Stimulated activated memory B cell treated with anti-CD40 and anti-IgM and Interleukin-4, amounts not matched to agents 10 μg/mL and 1 μg/mL and 100 μg/mL, for 72 hours (primary cell): ENCODE results near the gene UBE2O.
"Not testable (repeated sequence)": the region's sequence is repeated elsewhere in the genome, so short reads cannot be mapped to it uniquely, and the experiment has no call there.

Source experiments
- ATAC-seq: fragments of 150-1000 bp; cut with Tn5 transposase; 2 replicates; pipeline ENCODE4 v1.10.0; 2021
- H3K27ac Mint-ChIP-seq: one replicate; pipeline ENCODE4 v1.8.0; 2022; ENCODE audit warnings: mild to moderate bottlenecking, mixed read lengths
- H3K27me3 Mint-ChIP-seq: one replicate; pipeline ENCODE4 v1.8.0; 2022; ENCODE audit warnings: mixed read lengths
- H3K36me3 Mint-ChIP-seq: one replicate; pipeline ENCODE4 v1.8.0; 2022; ENCODE audit warnings: mixed read lengths
- H3K4me1 Mint-ChIP-seq: one replicate; pipeline ENCODE4 v1.8.0; 2022; ENCODE audit warnings: mixed read lengths
- H3K4me3 Mint-ChIP-seq: one replicate; pipeline ENCODE4 v1.8.0; 2022; ENCODE audit warnings: mild to moderate bottlenecking, moderate library complexity, mixed read lengths
- H3K9me3 Mint-ChIP-seq: one replicate; pipeline ENCODE4 v1.8.0; 2022; ENCODE audit warnings: mixed read lengths

Gene UBE2O

DNA sequence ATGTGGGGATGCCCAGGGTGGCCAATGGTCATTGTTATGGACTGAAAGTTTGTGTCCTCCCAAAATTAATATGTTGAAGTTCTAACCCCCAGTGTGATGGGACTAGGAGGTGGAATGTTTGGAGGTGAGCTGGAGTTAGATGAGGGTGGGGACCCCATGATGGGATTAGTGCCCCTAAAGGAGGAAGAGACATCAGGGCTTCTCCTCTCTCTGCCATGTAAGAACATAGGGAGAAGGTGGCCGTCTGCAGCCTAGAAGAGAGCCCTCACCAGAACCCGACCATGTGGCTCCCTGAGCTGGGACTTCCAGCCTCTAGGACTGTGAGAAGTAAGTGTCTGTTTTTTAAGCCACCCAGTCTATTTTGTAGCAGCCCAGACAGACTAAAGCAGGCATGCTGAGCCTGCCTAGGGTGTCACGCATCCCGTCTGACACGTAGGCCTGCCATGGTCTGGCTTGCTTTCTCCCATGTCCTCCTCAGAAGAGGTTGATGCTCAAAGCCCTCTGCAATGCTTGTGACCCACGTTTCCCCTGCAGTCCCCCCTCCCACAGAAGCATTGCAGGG is 95.3 kb downstream of the UBE2O start:
- Mint-ChIP-seq H3K4me3 (no peak overlapping the region), H3K27me3 (no peaks in the 10 kb centered on the region), H3K9me3 (no peaks in the 10 kb centered on the region), H3K4me1 (peaks cover 18% of the 10 kb centered on the region), H3K27ac (no peak overlapping the region), H3K36me3 (no peaks in the 10 kb centered on the region)
- no peak for ATAC-seq

DNA sequence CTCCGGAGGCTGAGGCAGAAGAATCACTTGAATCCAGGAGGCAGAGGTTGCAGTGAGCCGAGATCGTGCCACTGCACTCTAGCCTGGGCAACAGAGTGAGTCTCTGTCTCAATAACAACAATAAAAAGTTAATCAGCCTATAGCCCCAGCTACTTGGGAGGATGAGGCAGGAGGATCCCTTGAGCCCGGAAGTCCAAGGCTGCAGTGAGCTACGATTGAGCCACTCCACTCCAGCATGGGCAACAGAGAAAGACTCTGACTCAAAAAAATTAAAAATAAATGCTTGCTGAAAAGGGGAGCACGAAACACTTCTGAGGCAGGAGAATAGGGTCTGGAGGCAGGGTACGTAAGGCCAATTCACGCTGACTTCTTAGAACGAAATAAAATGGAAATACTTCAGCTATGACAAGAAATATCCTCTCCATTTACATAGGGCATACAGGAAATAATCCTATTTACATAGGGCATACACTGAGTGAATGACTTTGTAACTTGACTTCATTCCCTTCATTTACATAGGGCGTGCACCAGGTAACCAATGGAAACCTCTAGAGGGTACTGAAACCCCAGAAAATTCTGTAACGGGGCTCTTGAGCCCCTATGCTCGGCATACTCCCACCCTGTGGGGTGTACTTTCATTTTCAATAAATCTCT is 96.0 kb downstream of the UBE2O start:
- H3K9me3 Mint-ChIP-seq = no peaks in the 10 kb centered on the region
- ATAC-seq = no peak
- peaks cover 23% of the 10 kb centered on the region for H3K4me1 Mint-ChIP-seq
- H3K36me3 Mint-ChIP-seq = no peaks in the 10 kb centered on the region
- H3K4me3 Mint-ChIP-seq = no peak overlapping the region
- no peak overlapping the region for H3K27ac Mint-ChIP-seq
- no peaks in the 10 kb centered on the region for H3K27me3 Mint-ChIP-seq

DNA sequence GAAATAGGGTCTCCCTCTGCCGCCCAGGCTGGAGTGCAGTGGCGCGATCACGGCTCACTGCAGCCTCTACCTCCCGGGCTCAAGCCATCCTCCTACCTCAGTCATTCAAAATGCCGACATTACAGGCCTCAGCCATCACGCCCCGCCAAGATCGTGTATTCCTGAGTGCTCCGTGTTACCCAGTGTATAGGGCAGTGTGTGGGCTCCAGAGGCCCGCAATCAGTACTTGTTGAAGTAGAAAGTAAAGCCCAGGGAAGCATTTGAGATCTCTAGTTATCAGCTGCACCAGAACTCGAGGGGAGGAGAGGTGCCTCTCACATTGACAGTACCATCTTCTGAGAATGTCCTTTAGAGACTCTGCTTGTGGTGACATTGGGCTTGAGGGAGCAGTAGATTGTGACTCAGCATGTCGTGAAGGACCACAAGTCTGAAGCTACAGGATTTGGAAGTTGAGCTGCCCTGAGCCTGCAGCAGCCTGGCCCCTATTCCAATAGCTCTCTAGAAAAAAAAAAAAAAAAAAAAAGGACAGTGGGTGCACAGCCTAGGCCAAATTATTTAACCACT is 98.1 kb downstream of the UBE2O start:
- Mint-ChIP-seq H3K4me1 (peaks cover 28% of the 10 kb centered on the region), H3K27me3 (no peaks in the 10 kb centered on the region), H3K4me3 (peak overlapping the region; percentile 82), H3K36me3 (no peaks in the 10 kb centered on the region), H3K27ac (peak overlapping the region; percentile 95), H3K9me3 (no peaks in the 10 kb centered on the region)
- no peak for ATAC-seq

DNA sequence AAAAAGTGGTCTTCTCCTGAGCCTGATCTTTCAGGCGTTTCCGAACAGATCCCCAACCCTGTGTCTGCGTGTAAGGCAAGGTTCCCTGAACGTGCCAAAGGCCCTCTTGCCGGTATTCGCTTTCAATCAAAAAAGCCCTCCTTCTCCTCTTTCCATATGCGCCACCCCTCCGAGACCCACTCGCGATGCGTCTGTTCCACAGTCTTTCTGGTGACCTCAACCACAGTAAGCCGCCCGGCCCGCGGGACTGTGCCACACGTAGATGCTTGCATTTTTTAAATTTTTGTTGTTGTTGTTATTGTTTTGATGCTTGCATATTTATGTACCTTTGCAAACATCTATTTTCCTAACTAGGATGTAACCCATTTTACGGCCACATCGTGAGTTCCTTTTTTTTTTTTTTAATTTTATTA is 98.6 kb downstream of the UBE2O start:
- Mint-ChIP-seq H3K27me3 (no peaks in the 10 kb centered on the region), H3K9me3 (no peaks in the 10 kb centered on the region), H3K36me3 (no peaks in the 10 kb centered on the region), H3K4me1 (peaks cover 28% of the 10 kb centered on the region), H3K27ac (peak overlapping the region; percentile 95), H3K4me3 (peak overlapping the region; percentile 82)
- no peak for ATAC-seq

DNA sequence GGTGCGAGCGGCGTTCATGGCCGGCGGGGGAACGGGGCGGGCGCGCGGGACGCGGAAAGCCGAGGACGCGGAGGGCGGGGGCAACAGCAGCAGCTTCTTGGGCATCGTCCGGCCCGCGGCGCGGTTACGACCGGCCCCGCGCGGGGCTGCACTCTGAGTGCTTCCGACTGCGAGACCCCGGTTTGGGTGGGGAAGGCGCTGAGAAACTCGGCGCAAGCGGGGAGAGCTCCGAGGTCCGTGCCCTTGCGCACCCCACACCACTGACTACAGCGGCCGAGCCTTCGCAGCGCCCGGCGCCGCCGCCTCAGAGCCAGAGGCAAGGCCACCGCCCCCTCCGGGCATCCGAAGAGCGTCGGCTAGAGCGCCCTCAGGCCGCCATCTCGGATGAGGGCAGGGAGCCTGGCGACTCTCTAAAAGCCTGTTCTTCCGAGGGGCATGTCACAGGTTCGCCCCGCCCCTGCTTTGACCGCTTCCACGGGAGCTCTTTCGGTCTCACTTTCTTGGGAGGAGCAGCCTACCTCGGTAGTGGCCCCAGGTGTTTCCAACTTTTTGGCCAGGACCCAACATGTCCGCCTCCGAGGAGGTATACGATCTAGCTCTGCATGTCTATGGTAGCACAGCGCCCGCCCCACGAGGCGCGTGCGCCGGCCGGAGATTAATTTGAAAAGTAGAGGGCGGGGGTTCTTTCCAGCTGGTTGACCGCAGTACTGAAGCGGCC is 99.2 kb downstream of the UBE2O start, which contains the start of gene PRPSAP1:
Gene PRPSAP1 (minus strand): TSS at position 318 of the 718 bp plus-strand sequence. CDS start 213 bp downstream, at position 105.
- Mint-ChIP-seq H3K27me3 (no peaks in the 10 kb centered on the region), H3K36me3 (no peaks in the 10 kb centered on the region), H3K9me3 (no peaks in the 10 kb centered on the region), H3K27ac (peak within 1 kb of the TSS; percentile 95), H3K4me3 (peak within 1 kb of the TSS; percentile 82), H3K4me1 (peaks cover 28% of the 10 kb centered on the region)
- peak; percentile 98 for ATAC-seq

DNA sequence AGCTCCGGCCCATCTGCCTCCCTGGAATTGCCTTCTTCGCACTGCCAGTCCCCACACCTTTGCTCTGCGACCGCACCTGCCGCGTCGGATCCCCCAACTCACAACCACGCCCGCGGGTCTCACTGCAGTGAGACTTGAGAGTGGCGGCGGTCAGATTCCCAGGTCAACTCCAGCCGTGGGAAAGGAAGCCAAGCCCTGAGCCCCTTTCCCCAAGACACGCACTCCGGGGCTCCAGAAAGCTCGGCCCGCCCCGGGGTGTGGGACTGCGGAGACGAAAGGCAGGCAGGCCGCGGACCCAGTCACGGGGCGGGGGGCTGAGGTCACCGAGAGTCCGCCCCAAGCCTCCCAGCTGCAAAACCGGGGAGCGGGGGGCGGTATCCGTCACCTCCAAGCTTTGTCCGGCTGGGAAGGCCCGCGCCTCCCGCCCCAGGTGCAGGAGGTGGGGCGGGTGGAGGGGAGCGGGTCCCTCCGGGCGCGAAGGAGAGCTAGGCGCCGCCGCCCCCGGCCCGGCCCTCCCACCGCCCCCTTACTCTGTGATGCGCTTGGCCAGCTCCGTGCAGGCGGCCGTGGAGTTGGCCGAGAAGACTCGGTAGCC is 99.9 kb downstream of the UBE2O start:
- peak; percentile 45 for ATAC-seq
- H3K27ac Mint-ChIP-seq = peak overlapping the region; percentile 95
- H3K4me1 Mint-ChIP-seq = peaks cover 28% of the 10 kb centered on the region
- H3K9me3 Mint-ChIP-seq = no peaks in the 10 kb centered on the region
- H3K4me3 Mint-ChIP-seq = peak overlapping the region; percentile 82
- H3K36me3 Mint-ChIP-seq = no peaks in the 10 kb centered on the region
- no peaks in the 10 kb centered on the region for H3K27me3 Mint-ChIP-seq

DNA sequence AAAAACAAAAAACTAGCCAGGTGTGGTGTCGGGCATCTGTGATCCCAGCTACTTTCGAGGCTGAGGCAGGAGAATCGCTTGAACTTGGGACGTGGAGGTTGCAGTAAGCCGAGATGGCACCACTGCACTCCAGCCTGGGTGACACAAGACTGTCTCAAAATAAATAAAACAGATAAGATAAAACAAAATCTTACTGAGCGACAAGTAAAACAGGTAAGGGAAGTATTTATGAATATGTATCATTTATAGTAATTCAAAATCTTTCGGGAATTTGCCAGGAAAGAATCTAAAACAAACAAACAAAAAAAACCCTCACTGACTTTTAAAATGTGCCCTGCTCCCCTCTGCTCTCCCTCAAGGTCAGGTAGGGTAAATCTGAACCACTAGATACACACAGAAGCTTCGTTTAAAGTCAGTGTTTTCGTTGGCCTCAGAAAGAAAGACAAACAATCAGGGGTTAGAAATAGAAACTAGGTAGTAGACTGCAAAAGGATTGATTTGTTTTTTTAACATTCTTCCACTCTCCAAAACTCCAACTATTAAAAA is 101.4 kb downstream of the UBE2O start:
- Mint-ChIP-seq H3K4me3 (peak overlapping the region; percentile 56), H3K4me1 (peaks cover 22% of the 10 kb centered on the region), H3K9me3 (no peaks in the 10 kb centered on the region), H3K27me3 (no peaks in the 10 kb centered on the region), H3K27ac (no peak overlapping the region), H3K36me3 (peaks cover 12% of the 10 kb centered on the region)
- no peak for ATAC-seq

DNA sequence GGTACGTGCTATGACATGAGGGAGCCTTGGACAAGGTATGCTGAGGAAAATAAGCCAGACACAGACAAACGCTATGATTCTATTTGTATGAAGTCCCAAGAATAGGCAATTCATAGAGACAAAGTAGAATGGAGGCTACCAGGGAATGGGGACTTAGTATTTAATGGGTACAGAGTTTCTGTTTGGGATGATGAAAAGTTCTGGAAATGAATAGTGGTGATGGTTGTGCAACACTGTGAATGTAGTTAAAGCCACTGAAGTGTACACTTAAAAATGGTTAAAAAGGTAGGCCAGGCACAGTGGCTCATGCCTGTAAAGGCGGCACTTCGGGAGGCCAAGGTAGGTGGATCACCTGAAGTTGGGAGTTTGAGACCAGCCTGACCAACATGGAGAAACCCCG is 102.5 kb downstream of the UBE2O start:
- no peak for ATAC-seq
- Mint-ChIP-seq H3K36me3 (peaks cover 24% of the 10 kb centered on the region), H3K4me1 (peaks cover 22% of the 10 kb centered on the region), H3K9me3 (no peaks in the 10 kb centered on the region), H3K27me3 (no peaks in the 10 kb centered on the region), H3K27ac (no peak overlapping the region), H3K4me3 (no peak overlapping the region)

DNA sequence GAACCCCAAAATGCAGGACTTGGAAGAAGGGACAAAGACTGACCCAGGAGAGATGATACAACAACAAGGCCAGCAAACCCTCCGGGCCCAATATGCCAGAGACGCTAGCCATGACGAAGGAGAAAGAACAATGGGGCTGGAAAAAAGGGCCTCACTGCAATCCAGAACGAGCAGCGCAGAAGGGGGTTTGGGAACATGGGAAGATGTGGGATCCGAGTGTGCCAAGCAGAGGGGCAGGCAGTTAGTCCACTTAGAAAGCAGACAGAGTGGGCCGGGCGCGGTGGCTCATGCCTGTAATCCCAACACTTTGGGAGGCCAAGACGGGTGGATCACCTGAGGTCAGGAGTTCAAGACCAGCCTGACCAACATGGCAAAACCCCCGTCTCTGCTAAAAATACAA is 106.0 kb downstream of the UBE2O start:
- not testable (repeated sequence) for ATAC-seq, H3K4me3 Mint-ChIP-seq, H3K9me3 Mint-ChIP-seq, H3K27ac Mint-ChIP-seq, H3K27me3 Mint-ChIP-seq, H3K4me1 Mint-ChIP-seq
- peaks cover 33% of the 10 kb centered on the region for H3K36me3 Mint-ChIP-seq

DNA sequence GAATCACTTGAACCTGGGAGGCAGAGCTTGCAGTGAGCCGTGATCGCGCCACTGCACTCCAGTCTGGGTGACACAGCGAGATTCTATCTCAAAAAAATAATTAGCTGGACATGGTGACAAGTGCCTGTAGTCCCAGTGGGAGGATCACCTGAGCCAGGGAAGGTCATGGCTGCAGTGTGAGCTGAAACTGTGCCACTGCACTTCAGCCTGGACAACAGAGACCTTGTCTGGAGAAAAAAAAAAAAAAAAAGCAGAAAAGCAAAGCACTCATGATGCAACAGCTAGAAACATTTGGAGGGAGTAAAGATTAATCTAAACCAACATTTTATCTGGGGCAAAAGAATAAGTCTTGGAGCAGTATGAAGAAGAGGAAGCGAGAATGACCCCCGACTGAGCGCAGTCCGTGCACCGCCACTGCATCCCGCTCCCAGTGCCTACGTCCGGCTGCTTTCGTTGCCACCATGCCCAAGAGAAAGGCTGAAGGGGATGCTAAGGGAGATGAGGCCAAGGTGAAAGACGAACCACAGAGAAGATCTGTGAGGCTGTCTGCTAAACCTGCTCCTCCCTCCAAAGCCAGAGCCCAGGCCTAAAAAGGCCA is 107.5 kb downstream of the UBE2O start:
- ATAC-seq = no peak
- Mint-ChIP-seq H3K36me3 (peaks cover 38% of the 10 kb centered on the region), H3K4me3 (no peak overlapping the region), H3K9me3 (no peaks in the 10 kb centered on the region), H3K27ac (no peak overlapping the region), H3K27me3 (no peaks in the 10 kb centered on the region), H3K4me1 (no peaks in the 10 kb centered on the region)

DNA sequence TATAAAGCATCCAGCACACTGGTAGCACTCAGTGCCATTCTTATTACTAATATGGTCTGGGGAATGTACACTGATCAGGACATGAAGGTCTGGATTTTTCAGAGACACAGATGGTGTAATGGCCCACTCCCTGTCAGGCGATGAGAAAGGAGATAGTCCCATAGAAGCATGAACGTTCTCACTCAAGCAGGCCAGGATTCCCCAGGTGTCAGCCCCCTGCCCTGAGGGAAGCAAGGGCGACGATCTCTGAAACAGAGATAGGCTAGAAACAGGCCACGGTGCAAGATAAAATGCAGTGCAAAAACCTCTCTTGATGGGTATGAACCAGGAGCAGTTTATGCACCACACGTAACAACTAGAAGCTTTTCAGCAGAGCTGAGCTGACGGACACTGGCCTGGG is 109.8 kb downstream of the UBE2O start:
- Mint-ChIP-seq H3K27ac (no peak overlapping the region), H3K36me3 (peaks cover 42% of the 10 kb centered on the region), H3K4me3 (no peak overlapping the region), H3K4me1 (no peaks in the 10 kb centered on the region), H3K9me3 (no peaks in the 10 kb centered on the region), H3K27me3 (no peaks in the 10 kb centered on the region)
- ATAC-seq = no peak

DNA sequence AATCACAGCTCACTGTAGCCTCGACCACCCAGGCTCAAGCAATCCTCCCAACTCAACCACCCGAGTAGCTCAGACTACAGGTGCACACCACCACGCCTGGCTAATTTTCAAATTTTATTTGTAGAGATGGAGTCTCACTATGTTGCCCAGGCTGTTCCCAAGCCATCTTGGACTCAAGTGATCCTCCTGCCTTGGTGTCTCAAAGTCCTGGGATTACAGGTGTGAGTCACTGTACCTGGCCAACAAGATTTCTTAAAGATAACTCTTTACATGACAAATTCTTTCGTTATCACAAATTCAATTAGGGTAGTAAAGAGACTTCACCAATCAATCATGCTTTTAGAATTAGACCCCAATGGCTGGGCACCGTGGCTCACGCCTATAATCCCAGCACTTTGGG is 111.7 kb downstream of the UBE2O start:
- H3K36me3 Mint-ChIP-seq = peaks cover 27% of the 10 kb centered on the region

More for the DNA sequence above, 111.7 kb downstream of the UBE2O start:
- Mint-ChIP-seq H3K4me1 (no peaks in the 10 kb centered on the region), H3K4me3 (no peak overlapping the region), H3K27ac (no peak overlapping the region), H3K9me3 (no peaks in the 10 kb centered on the region), H3K27me3 (no peaks in the 10 kb centered on the region)
- ATAC-seq = no peak
